IMR-90 (cell line): ENCODE data around the gene SDK1. TPM values are rescaled to one million over a fixed set of nuclear protein-coding genes. Genes with fewer than 3 reads are reported as not detected.

Experiments used
- ATAC-seq: fragments of 200-7000 bp; cut with Tn5 transposase; 2 replicates; pipeline ENCODE4 v1.9.1; 2020; ENCODE audit warnings: low read depth, mild to moderate bottlenecking, moderate library complexity
- BruUV-seq: library from RNA; stranded (reverse); fragments of 400-500 nt; replicated peaks from 2 replicates; lab custom pipeline; 2021; lab: Mats Ljungman, UMichigan
- CTCF ChIA-PET: fragments of 300-600 bp; formaldehyde crosslinking; extraction: SDS; loops from one replicate; lab custom pipeline; 2021; ENCODE audit warnings: antibody characterized with exemption; lab: Yijun Ruan, JAX
- POLR2A ChIA-PET: fragments of 300-600 bp; sonication (Branson Sonifier 250); formaldehyde crosslinking; loops from one replicate; lab custom pipeline; 2022; ENCODE audit warnings: antibody characterized with exemption; ENCODE audit not compliant: unreplicated experiment; lab: Charles Lee
- DNase-seq: peaks from one replicate; pipeline ENCODE4 v3.0.0; 2013
- H2AFZ ChIP-seq: replicated peaks from 2 replicates; pipeline ENCODE3; 2013; ENCODE audit warnings: low read length, mild to moderate bottlenecking; ENCODE audit not compliant: poor library complexity
- H2AK5ac ChIP-seq: 2 replicates; pipeline ENCODE4 v1.6.1; 2013; ENCODE audit warnings: low read depth, low read length, inconsistent platforms
- H2AK9ac ChIP-seq: replicated peaks from 2 replicates; pipeline ENCODE3; 2013; ENCODE audit warnings: mild to moderate bottlenecking, low read depth, low read length, moderate library complexity; ENCODE audit not compliant: poor library complexity
- H2BK120ac ChIP-seq: 2 replicates; pipeline ENCODE4 v1.6.1; 2013; ENCODE audit warnings: low read depth, low read length, inconsistent platforms
- H2BK15ac ChIP-seq: 3 replicates; pipeline ENCODE4 v1.6.1; 2013; ENCODE audit warnings: low read depth, low read length, inconsistent platforms
- H2BK20ac ChIP-seq: 2 replicates; pipeline ENCODE4 v1.6.1; 2013; ENCODE audit warnings: low read depth, mild to moderate bottlenecking, inconsistent platforms, low read length, moderate library complexity
- H2BK5ac ChIP-seq: 2 replicates; pipeline ENCODE4 v1.6.1; 2013; ENCODE audit warnings: mild to moderate bottlenecking, low read depth, low read length, inconsistent platforms; ENCODE audit not compliant: poor library complexity, severe bottlenecking
- H3K14ac ChIP-seq: replicated peaks from 2 replicates; pipeline ENCODE4 v1.6.1; 2013; ENCODE audit warnings: low read depth, low read length, inconsistent platforms
- H3K18ac ChIP-seq: 2 replicates; pipeline ENCODE4 v1.6.1; 2013; ENCODE audit warnings: low read depth, low read length, control low read depth
- H3K23ac ChIP-seq: 2 replicates; pipeline ENCODE4 v1.6.1; 2013; ENCODE audit warnings: low read depth, low read length, inconsistent platforms
- H3K27ac ChIP-seq: 2 replicates; pipeline ENCODE4 v1.5.1; 2013; ENCODE audit warnings: mild to moderate bottlenecking, control low read depth, low read length; ENCODE audit not compliant: insufficient read depth
- H3K27me3 ChIP-seq: 2 replicates; pipeline ENCODE4 v1.6.1; 2013; ENCODE audit warnings: low read length; ENCODE audit not compliant: control insufficient read depth, insufficient read depth
- H3K36me3 ChIP-seq: 2 replicates; pipeline ENCODE4 v1.6.1; 2013; ENCODE audit warnings: low read length, mixed read lengths; ENCODE audit not compliant: control insufficient read depth, insufficient read depth
- H3K4ac ChIP-seq: 2 replicates; pipeline ENCODE4 v1.6.1; 2013; ENCODE audit warnings: low read depth, low read length, inconsistent platforms
- H3K4me1 ChIP-seq: 2 replicates; pipeline ENCODE4 v1.6.1; 2013; ENCODE audit warnings: low read length, mixed read lengths; ENCODE audit not compliant: control insufficient read depth, insufficient read depth
- H3K4me2 ChIP-seq: 2 replicates; pipeline ENCODE4 v1.6.1; 2013; ENCODE audit warnings: low read depth, mild to moderate bottlenecking, control low read depth, low read length, moderate library complexity
- H3K4me3 ChIP-seq: 2 replicates; pipeline ENCODE4 v1.5.1; 2013; ENCODE audit warnings: low read depth, mild to moderate bottlenecking, control low read depth, low read length, moderate library complexity; ENCODE audit not compliant: insufficient read depth
- H3K56ac ChIP-seq: 2 replicates; pipeline ENCODE4 v1.6.1; 2013; ENCODE audit warnings: low read length, inconsistent platforms; ENCODE audit not compliant: insufficient read depth; ENCODE audit errors: extremely low read depth
- H3K79me1 ChIP-seq, 2 experiments: 2 replicates each; pipeline ENCODE4 v1.6.1; 2013; ENCODE audit warnings: low read length in 2 of 2, inconsistent platforms in 1 of 2, low read depth in 1 of 2
- H3K9ac ChIP-seq: 2 replicates; pipeline ENCODE4 v1.6.1; 2013; ENCODE audit warnings: low read depth, low read length, control low read depth
- H3K9me1 ChIP-seq: 2 replicates; pipeline ENCODE4 v1.6.1; 2013; ENCODE audit warnings: low read length, inconsistent platforms; ENCODE audit not compliant: insufficient read depth
- H3K9me3 ChIP-seq: 2 replicates; pipeline ENCODE4 v1.6.1; 2013; ENCODE audit warnings: low read length; ENCODE audit not compliant: control insufficient read depth, insufficient read depth
- H4K20me1 ChIP-seq: 2 replicates; pipeline ENCODE4 v1.6.1; 2013; ENCODE audit warnings: low read length, inconsistent platforms; ENCODE audit not compliant: insufficient read depth
- H4K5ac ChIP-seq: 2 replicates; pipeline ENCODE4 v1.6.1; 2013; ENCODE audit warnings: mild to moderate bottlenecking, low read depth, low read length, control low read depth
- H4K8ac ChIP-seq, 2 experiments: 2 replicates each; pipeline ENCODE4 v1.6.1; 2013; ENCODE audit warnings: low read depth in 2 of 2, low read length in 2 of 2, control low read depth in 1 of 2, inconsistent platforms in 1 of 2
- H4K91ac ChIP-seq: 2 replicates; pipeline ENCODE4 v1.6.1; 2013; ENCODE audit warnings: low read depth, low read length, inconsistent platforms; ENCODE audit not compliant: insufficient read depth
- BHLHE40 ChIP-seq: fragments of 150-350 bp; IDR thresholded peaks from 2 replicates; pipeline ENCODE4 v1.6.1; 2016; ENCODE audit warnings: mild to moderate bottlenecking, low read depth, low read length
- CEBPB ChIP-seq: IDR thresholded peaks from 2 replicates; pipeline ENCODE4 v1.6.1; 2012; ENCODE audit warnings: low read depth, low read length, improper control_type of control experiment
- CHD1 ChIP-seq: IDR thresholded peaks from 2 replicates; pipeline ENCODE4 v1.6.1; 2012; ENCODE audit warnings: low read depth, low read length, improper control_type of control experiment
- CTCF ChIP-seq: conservative IDR thresholded peaks from 2 replicates; pipeline ENCODE4 v1.5.1; 2012; ENCODE audit warnings: mild to moderate bottlenecking, low read depth, low read length, improper control_type of control experiment
- FOS ChIP-seq: fragments of 150-350 bp; IDR thresholded peaks from 2 replicates; pipeline ENCODE4 v1.6.1; 2016; ENCODE audit warnings: low read depth, low read length
- MAFK ChIP-seq: IDR thresholded peaks from 2 replicates; pipeline ENCODE4 v1.6.1; 2012; ENCODE audit warnings: low read depth, low read length, improper control_type of control experiment
- MAZ ChIP-seq: IDR thresholded peaks from 2 replicates; pipeline ENCODE4 v1.6.1; 2012; ENCODE audit warnings: low read depth, mild to moderate bottlenecking, low read length, improper control_type of control experiment, moderate library complexity, borderline replicate concordance
- MXI1 ChIP-seq: IDR thresholded peaks from 2 replicates; pipeline ENCODE4 v1.6.1; 2012; ENCODE audit warnings: low read depth, mild to moderate bottlenecking, low read length, moderate library complexity, borderline replicate concordance
- NFE2L2 ChIP-seq: fragments of 150-350 bp; IDR thresholded peaks from 2 replicates; pipeline ENCODE4 v1.6.1; 2016; ENCODE audit warnings: low read depth, mild to moderate bottlenecking, low read length
- POLR2A ChIP-seq: IDR thresholded peaks from 2 replicates; pipeline ENCODE4 v1.6.1; 2012; ENCODE audit warnings: mild to moderate bottlenecking, low read depth, low read length
- RAD21 ChIP-seq: IDR thresholded peaks from 2 replicates; pipeline ENCODE4 v1.6.1; 2012; ENCODE audit warnings: low read length, improper control_type of control experiment
- RCOR1 ChIP-seq: IDR thresholded peaks from 2 replicates; pipeline ENCODE4 v1.6.1; 2012; ENCODE audit warnings: mild to moderate bottlenecking, low read length, improper control_type of control experiment; ENCODE audit not compliant: insufficient replicate concordance
- RFX5 ChIP-seq: IDR thresholded peaks from 2 replicates; pipeline ENCODE4 v1.8.0; 2012; ENCODE audit warnings: low read depth, mild to moderate bottlenecking, low read length, moderate library complexity
- SMC3 ChIP-seq: fragments of 150-350 bp; IDR thresholded peaks from 2 replicates; pipeline ENCODE4 v1.6.1; 2016; ENCODE audit warnings: low read depth, mild to moderate bottlenecking, antibody characterized with exemption, low read length, moderate library complexity
- USF2 ChIP-seq: fragments of 150-350 bp; IDR thresholded peaks from 2 replicates; pipeline ENCODE4 v1.6.1; 2017; ENCODE audit warnings: mild to moderate bottlenecking, antibody characterized with exemption, low read length, low read depth
- WGBS, 2 experiments: methylation state at CpG; one replicate each; pipeline versions ENCODE4 v1.1.5 to v1.1.7; 2013; ENCODE audit warnings: missing lambda C conversion rate in 2 of 2; ENCODE audit not compliant: insufficient read length in 1 of 2; ENCODE audit errors: extremely low coverage in 2 of 2; 5-methylcytosine and 5-hydroxymethylcytosine counted together
- dilution Hi-C: fragments of 300-500 bp; cut with HindIII; formaldehyde crosslinking; loops from one replicate; pipeline ENCODE4 v1.14.3; 2018; ENCODE audit warnings: low sequenced_read_pairs; ENCODE audit not compliant: unreplicated experiment
- in situ Hi-C: fragments of 300-500 bp; cut with MboI; formaldehyde crosslinking; loops from 3 replicates; pipeline ENCODE4 v1.14.3; 2019; ENCODE audit warnings: low sequenced_read_pairs, inconsistent platforms, mixed read lengths
- intact Hi-C: fragments of 100-400 bp; cut with micrococcal nuclease; formaldehyde crosslinking; loops from 2 replicates; pipeline ENCODE4 v1.10.0; 2022
- polyA plus RNA-seq, 3 experiments: library from polyadenylated mRNA; depleted of rRNA; stranded (reverse); fragments of >200 nt; gene quantifications; 2 replicates each; pipeline ENCODE4 v1.2.3, GENCODE V29; 2012; ENCODE audit warnings: low replicate concordance in 1 of 3
- total RNA-seq: library from RNA; depleted of rRNA; stranded (reverse); fragments of >200 nt; gene quantifications from 2 replicates; pipeline ENCODE4 v1.2.3, GENCODE V29; 2012
- TF ChIP-seq, protein P1 (sequence below): fragments of 150-350 bp; IDR thresholded peaks from 2 replicates; pipeline ENCODE4 v1.6.1; 2016; ENCODE audit warnings: low read depth, mild to moderate bottlenecking, low read length, moderate library complexity, borderline replicate concordance

SDK1 gene
- total and polyA plus RNA-seq, 2 of the 4 experiments (the other 2 are of a cell fraction), result 1.5 to 1.6 TPM

- no peaks in the 10 kb centered on the region for H3K9me1 ChIP-seq
- no peak overlapping the region for H3K18ac ChIP-seq
- H2AK9ac ChIP-seq, result no peak overlapping the region
- ChIA-PET CTCF (no interaction called here), POLR2A (no interaction called here)
- H2BK20ac ChIP-seq, result no peak overlapping the region
- no peak overlapping the region for H3K4me2 ChIP-seq
- no peaks in the 10 kb centered on the region for H3K36me3 ChIP-seq
- H2BK120ac ChIP-seq, result no peak overlapping the region
- no peak overlapping the region for H3K14ac ChIP-seq
- ATAC-seq (no peak), DNase-seq (no peak)
- H3K79me1 ChIP-seq, result no peaks in the 10 kb centered on the region
- H3K23ac ChIP-seq, result no peak overlapping the region
- 86% methylated on average over 8 of the region's 13 CpGs; no CpG with 5 or more reads in 1 of the 2 experiments for WGBS, 2 experiments
- in situ Hi-C loops, result no loop called here
- peaks cover 28% of the 10 kb centered on the region for H3K9me3 ChIP-seq
- H3K4ac ChIP-seq, result no peak overlapping the region
- no peaks in the 10 kb centered on the region for H3K27me3 ChIP-seq
- H3K4me3 ChIP-seq, result no peak overlapping the region
- H2AK5ac ChIP-seq, result no peak overlapping the region
- intact Hi-C loops, result no loop called here
- no peak overlapping the region for H3K9ac ChIP-seq
- no peak overlapping the region for H2BK15ac ChIP-seq
- no TSS peak for BruUV-seq
- no peak overlapping the region for H3K27ac ChIP-seq
- no peak overlapping the region for H2BK5ac ChIP-seq
- no peaks in the 10 kb centered on the region for H3K4me1 ChIP-seq
- no peak overlapping the region for H2AFZ ChIP-seq
- H4K91ac ChIP-seq, result no peak overlapping the region
- no peak overlapping the region for H3K56ac ChIP-seq
- no peak overlapping the region for H4K8ac ChIP-seq
- no peak for TF ChIP-seq FOS
- no peak for TF ChIP-seq POLR2A
- no peak for TF ChIP-seq CTCF
- no peak for TF ChIP-seq USF2
- no peak for TF ChIP-seq SMC3
- no peak for TF ChIP-seq MAZ
- no peak for TF ChIP-seq MXI1
- no peak for TF ChIP-seq CEBPB
- TF ChIP-seq NFE2L2, result no peak
- TF ChIP-seq RAD21, result no peak
- TF ChIP-seq RCOR1, result no peak
- no peak for TF ChIP-seq CHD1
- TF ChIP-seq, protein P1, sequence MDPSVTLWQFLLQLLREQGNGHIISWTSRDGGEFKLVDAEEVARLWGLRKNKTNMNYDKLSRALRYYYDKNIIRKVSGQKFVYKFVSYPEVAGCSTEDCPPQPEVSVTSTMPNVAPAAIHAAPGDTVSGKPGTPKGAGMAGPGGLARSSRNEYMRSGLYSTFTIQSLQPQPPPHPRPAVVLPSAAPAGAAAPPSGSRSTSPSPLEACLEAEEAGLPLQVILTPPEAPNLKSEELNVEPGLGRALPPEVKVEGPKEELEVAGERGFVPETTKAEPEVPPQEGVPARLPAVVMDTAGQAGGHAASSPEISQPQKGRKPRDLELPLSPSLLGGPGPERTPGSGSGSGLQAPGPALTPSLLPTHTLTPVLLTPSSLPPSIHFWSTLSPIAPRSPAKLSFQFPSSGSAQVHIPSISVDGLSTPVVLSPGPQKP, result no peak
- TF ChIP-seq BHLHE40, result no peak
- TF ChIP-seq RFX5, result no peak
- TF ChIP-seq MAFK, result no peak
- no peaks in the 10 kb centered on the region for H4K20me1 ChIP-seq
- no peak overlapping the region for H4K5ac ChIP-seq
- dilution Hi-C loops, result no loop called here
Observed at GRCh38 chr7:4210821-4211220, 909.8 kb downstream of the SDK1 start.
